GM19455 (cell line): ENCODE data around the gene CRTC3.
"Not testable (repeated sequence)": the region's sequence is repeated elsewhere in the genome, so short reads cannot be mapped to it uniquely, and the experiment has no call there.

ENCODE experiments used
- ATAC-seq: cut with Tn5 transposase; IDR thresholded peaks from one replicate; pipeline ENCODE4 v1.9.1; 2021; ENCODE audit not compliant: unreplicated experiment

The CRTC3 gene

GRCh38 chr15:90618330-90619125, 88.8 kb downstream of the CRTC3 start:
- ATAC-seq: no peak

- ATAC-seq: no peak
Measured at GRCh38 chr15:90619468-90619867, 89.7 kb downstream of the CRTC3 start.

GRCh38 chr15:90619939-90620338, 90.2 kb downstream of the CRTC3 start:
- ATAC-seq: no peak

GRCh38 chr15:90620379-90621067, 90.8 kb downstream of the CRTC3 start:
- peak; percentile 69 for ATAC-seq

GRCh38 chr15:90623854-90624253, 94.1 kb downstream of the CRTC3 start:
- ATAC-seq: no peak

GRCh38 chr15:90624278-90624981, 94.7 kb downstream of the CRTC3 start:
- no peak for ATAC-seq

GRCh38 chr15:90625037-90625436, 95.3 kb downstream of the CRTC3 start:
- ATAC-seq: no peak

- no peak for ATAC-seq
Measured at GRCh38 chr15:90629217-90629616, 99.5 kb downstream of the CRTC3 start.

GRCh38 chr15:90633360-90633759, 103.6 kb downstream of the CRTC3 start:
- no peak for ATAC-seq

- ATAC-seq: not testable (repeated sequence)
Measured at GRCh38 chr15:90636993-90637392, 107.3 kb downstream of the CRTC3 start.

GRCh38 chr15:90637693-90638092, 108.0 kb downstream of the CRTC3 start:
- no peak for ATAC-seq

GRCh38 chr15:90638201-90638691, 108.5 kb downstream of the CRTC3 start:
- no peak for ATAC-seq

- ATAC-seq: no peak
Measured at GRCh38 chr15:90638963-90639362, 109.2 kb downstream of the CRTC3 start.

GRCh38 chr15:90640862-90641261, 111.1 kb downstream of the CRTC3 start:
- no peak for ATAC-seq

- no peak for ATAC-seq
Measured at GRCh38 chr15:90641581-90642463, 112.1 kb downstream of the CRTC3 start.

- ATAC-seq: no peak
Measured at GRCh38 chr15:90642464-90643300, 113.0 kb downstream of the CRTC3 start.

- ATAC-seq: no peak
Measured at GRCh38 chr15:90643301-90643632, 113.5 kb downstream of the CRTC3 start.

GRCh38 chr15:90644526-90644925, 114.8 kb downstream of the CRTC3 start:
- no peak for ATAC-seq

GRCh38 chr15:90644952-90645725, 115.4 kb downstream of the CRTC3 start:
- ATAC-seq: no peak
